ENCODE results near the gene DDIT4. TPM values are rescaled to one million over a fixed set of nuclear protein-coding genes. Genes with fewer than 3 reads are reported as not detected.

Gene DDIT4
- total and polyA plus RNA-seq, 9 of the 15 experiments (the other 6 are each of a cell fraction or from before 2014, with no cell fraction given), result 8.2 to 675 (median 159) TPM

- no TSS peak for BruUV-seq (replicated peaks)
- Histone ChIP-seq H3K27ac (ENCODE audit: extremely low read depth, low read depth, low read length) (peak overlapping the region; percentile 73), H2AFZ (ENCODE audit: low read depth, low read length) (peak overlapping the region; percentile 44), H3K4me1 (replicated peaks in 1 of 2; ENCODE audit: control insufficient read depth in 2 of 2, insufficient read depth in 2 of 2, low read length in 2 of 2) (peaks cover 30 to 45% of the 10 kb centered on the region in 2 experiments), H3K9me3 (replicated peaks; ENCODE audit: control insufficient read depth, insufficient read depth, low read depth, low read length) (no peaks in the 10 kb centered on the region), H3K9ac (ENCODE audit: insufficient read depth in 1 of 2, low read depth in 2 of 2, low read length in 2 of 2) (peak overlapping the region; percentile 37 to 52; a peak in 3 of 4 replicates), H3K27me3 (ENCODE audit: control insufficient read depth in 2 of 2, insufficient read depth in 2 of 2, low read length in 2 of 2) (no peaks in the 10 kb centered on the region), H4K20me1 (replicated peaks; ENCODE audit: control insufficient read depth, insufficient read depth, low read length) (no peaks in the 10 kb centered on the region), H3K9me1 (ENCODE audit: control insufficient read depth, insufficient read depth, low read length) (no peaks in the 10 kb centered on the region), H3K4me3 (peak overlapping the region; percentile 6; the same call in 1 of the 2 replicates), H3K4me2 (ENCODE audit: insufficient read depth, low read length) (peak overlapping the region; percentile 67), H3K79me2 (ENCODE audit: control insufficient read depth, insufficient read depth, low read length) (no peaks in the 10 kb centered on the region), H3K36me3 (ENCODE audit: control insufficient read depth, insufficient read depth, low read length) (no peaks in the 10 kb centered on the region)
- CTCF ChIA-PET (ENCODE audit: low intra/inter-chr PET ratio), result interaction anchor here (1.2 kb wide), 1 partner anchor 84 kb away, joined by 3 read pairs; no protein-coding TSS in a partner anchor
- intact Hi-C loops (cut with micrococcal nuclease) (loop anchor here (1.0 to 2.0 kb wide), 3 partner anchors 16 to 76 kb away; no protein-coding TSS in a partner anchor), in situ Hi-C loops (cut with MboI) (no loop called here)
- POLR2A ChIA-PET, result interaction anchor here (0.7 to 7.5 kb wide), 8 partner anchors 7 to 672 kb away, joined by 3 to 42 read pairs (median 12); partner anchors contain the start of genes ANAPC16, ASCC1 and DDIT4
- FAIRE-seq (no peak), ATAC-seq (peak; percentile 30), DNase-seq (ENCODE audit: extremely low read depth in 1 of 4, low spot score in 3 of 4) (no peak)
- WGBS (ENCODE audit: insufficient coverage, low coverage, missing lambda C conversion rate), result 3% methylated on average over 5 of the region's 5 CpGs
- TF ChIP-seq CBX2 (IDR thresholded peaks at IDR 0.05; ENCODE audit: insufficient read depth, low read length, poor library complexity, severe bottlenecking), result no peak
- TF ChIP-seq PATZ1 (CRISPR knock-in tag; IDR thresholded peaks at IDR 0.05; ENCODE audit: borderline replicate concordance), result no peak
- no peak for TF ChIP-seq THAP12 (CRISPR knock-in tag; IDR thresholded peaks at IDR 0.05)
- TF ChIP-seq ZNF644 (tag; IDR thresholded peaks at IDR 0.05; ENCODE audit: low read depth), result peak; percentile 36; the same call in 1 of the 2 replicates
- no peak for TF ChIP-seq ATF3 (IDR thresholded peaks at IDR 0.05)
- TF ChIP-seq ATF3 (CRISPR knock-in tag; conservative IDR thresholded peaks at IDR 0.05), result 0 out of 2 replicates have a peak, but pooled peaks have one; percentile 66
- TF ChIP-seq RNF2 (IDR thresholded peaks at IDR 0.05), result no peak
- TF ChIP-seq ZFP30 (CRISPR knock-in tag; IDR thresholded peaks at IDR 0.05; ENCODE audit: borderline replicate concordance), result no peak
- TF ChIP-seq STAT6 (CRISPR knock-in tag; IDR thresholded peaks at IDR 0.05), result no peak
- no peak for TF ChIP-seq NRF1 (conservative IDR thresholded peaks at IDR 0.05 in 1 of 2, IDR thresholded peaks at IDR 0.05 in 1 of 2)
- no peak for TF ChIP-seq U2AF2 (optimal IDR thresholded peaks at IDR 0.05; ENCODE audit: low read depth, low read length)
- no peak for TF ChIP-seq SNRNP70 (optimal IDR thresholded peaks at IDR 0.05; ENCODE audit: low read depth, low read length)
- no peak for TF ChIP-seq MAX (CRISPR knock-in tag; IDR thresholded peaks at IDR 0.05)
These were observed 29.1 kb upstream of the DDIT4 start for GRCh38 chr10:72244573-72245038.
